OCI-LY7 (cell line): ENCODE data around the gene PPP1R9A. TPM values are rescaled to one million over a fixed set of nuclear protein-coding genes. Genes with fewer than 3 reads are reported as not detected.

ENCODE experiments used
- BruUV-seq: library from RNA; stranded (reverse); fragments of 400-500 nt; replicated peaks from 2 replicates; lab custom pipeline; 2021; lab: Mats Ljungman, UMichigan
- CTCF ChIA-PET: fragments of 300-600 bp; sonication (Branson Sonifier 250); formaldehyde crosslinking; loops from one replicate; lab custom pipeline; 2022; ENCODE audit warnings: antibody characterized with exemption; ENCODE audit not compliant: unreplicated experiment; lab: Charles Lee
- POLR2A ChIA-PET: fragments of 300-600 bp; sonication (Branson Sonifier 250); formaldehyde crosslinking; loops from one replicate; lab custom pipeline; 2022; ENCODE audit warnings: antibody characterized with exemption; lab: Charles Lee
- DNase-seq: peaks from one replicate; pipeline ENCODE4 v3.0.0-alpha.2; 2015; ENCODE audit warnings: low spot score
- H2AFZ ChIP-seq: fragments of 200-600 bp; sonication (generic), shearing (Covaris generic); 2 replicates; pipeline ENCODE4 v1.6.1; 2014; ENCODE audit warnings: mild to moderate bottlenecking, antibody characterized with exemption, low read length, moderate library complexity
- H3K27ac ChIP-seq: fragments of 200-600 bp; sonication (generic); 2 replicates; pipeline ENCODE4 v1.5.1; 2014; ENCODE audit warnings: mixed run types, low read depth, mild to moderate bottlenecking, moderate library complexity, low read length, inconsistent platforms; ENCODE audit not compliant: poor library complexity, severe bottlenecking
- H3K36me3 ChIP-seq: fragments of 200-600 bp; sonication (generic); 2 replicates; pipeline ENCODE4 v1.6.1; 2014; ENCODE audit warnings: mild to moderate bottlenecking, antibody characterized with exemption, low read length, moderate library complexity, mixed read lengths; ENCODE audit not compliant: insufficient read depth
- H3K4me1 ChIP-seq: fragments of 200-600 bp; sonication (generic); 2 replicates; pipeline ENCODE4 v1.5.1; 2014; ENCODE audit warnings: mild to moderate bottlenecking, low read length; ENCODE audit not compliant: insufficient read depth, poor library complexity, severe bottlenecking
- H3K4me2 ChIP-seq: fragments of 200-600 bp; sonication (generic); 2 replicates; pipeline ENCODE4 v1.6.1; 2014; ENCODE audit warnings: mild to moderate bottlenecking, low read length
- H3K4me3 ChIP-seq: fragments of 200-600 bp; sonication (generic); 2 replicates; pipeline ENCODE4 v1.5.1; 2014; ENCODE audit warnings: mild to moderate bottlenecking, low read depth, low read length; ENCODE audit not compliant: poor library complexity, severe bottlenecking
- H3K79me2 ChIP-seq: fragments of 200-600 bp; sonication (generic); 2 replicates; pipeline ENCODE4 v1.6.1; 2016; ENCODE audit warnings: low read depth, mild to moderate bottlenecking, low read length, moderate library complexity, mixed read lengths; ENCODE audit not compliant: insufficient read depth
- H3K9me2 ChIP-seq: fragments of 200-600 bp; sonication (generic); 2 replicates; pipeline ENCODE4 v1.6.1; 2016; ENCODE audit warnings: mild to moderate bottlenecking, low read length, mixed read lengths; ENCODE audit not compliant: insufficient read depth
- H3K9me3 ChIP-seq: fragments of 200-600 bp; sonication (generic); 2 replicates; pipeline ENCODE4 v1.6.1; 2014; ENCODE audit warnings: mild to moderate bottlenecking, mixed run types, low read length, mixed read lengths
- H4K20me1 ChIP-seq: fragments of 200-600 bp; sonication (generic); 2 replicates; pipeline ENCODE4 v1.6.1; 2014; ENCODE audit warnings: mild to moderate bottlenecking, antibody characterized with exemption, low read length, moderate library complexity, mixed read lengths; ENCODE audit not compliant: insufficient read depth
- CTCF ChIP-seq: fragments of 200-600 bp; sonication (generic); conservative IDR thresholded peaks from 2 replicates; pipeline ENCODE4 v1.5.1; 2014; ENCODE audit warnings: mild to moderate bottlenecking, antibody characterized with exemption, low read length, moderate library complexity, mixed read lengths
- EZH2phosphoT487 ChIP-seq: fragments of 200-600 bp; sonication (generic); IDR thresholded peaks from 2 replicates; pipeline ENCODE4 v1.6.1; 2018; ENCODE audit warnings: low read depth, borderline replicate concordance, mild to moderate bottlenecking, mixed run types, antibody characterized with exemption, low read length, moderate library complexity, mixed read lengths
- intact Hi-C: fragments of 100-400 bp; cut with micrococcal nuclease; formaldehyde crosslinking; loops from one replicate; pipeline ENCODE4 v1.10.0; 2022; ENCODE audit not compliant: unreplicated experiment
- total RNA-seq, 2 experiments: library from RNA; depleted of rRNA in 1 of 2; stranded (reverse); fragments of >200 nt in 1 of 2; shearing (Covaris generic) in 1 of 2; gene quantifications; 2 replicates each; pipeline ENCODE4 v1.2.3, GENCODE V29; 2014 to 2022

The PPP1R9A gene
- total RNA-seq, 2 experiments from 2014 or later, result not detected

- no TSS peak for BruUV-seq
Observed at GRCh38 chr7:95245828-95246500, 338.6 kb downstream of the PPP1R9A start.

GRCh38 chr7:95246831-95247370 lies 339.5 kb downstream of the PPP1R9A start:
- H3K36me3 ChIP-seq, result no peaks in the 10 kb centered on the region
- BruUV-seq, result no TSS peak
- peak; percentile 79 for TF ChIP-seq CTCF
- TF ChIP-seq EZH2phosphoT487, result no peak
- no peaks in the 10 kb centered on the region for H3K4me1 ChIP-seq
- no peaks in the 10 kb centered on the region for H4K20me1 ChIP-seq
- H3K9me3 ChIP-seq, result no peaks in the 10 kb centered on the region
- no peaks in the 10 kb centered on the region for H3K9me2 ChIP-seq
- no peak overlapping the region for H3K4me3 ChIP-seq
- DNase-seq, result peak; percentile 51
- H3K79me2 ChIP-seq, result no peaks in the 10 kb centered on the region
- ChIA-PET CTCF (no interaction called here), POLR2A (interaction anchor here (0.6 kb wide), 1 partner anchor 20 kb away, joined by 3 read pairs; no protein-coding TSS in a partner anchor)
- no peak overlapping the region for H3K27ac ChIP-seq
- intact Hi-C loops, result no loop called here
- H2AFZ ChIP-seq, result peak overlapping the region; percentile 46; the same call in 1 of the 2 replicates
- H3K4me2 ChIP-seq, result no peak overlapping the region

More at GRCh38 chr7:95245828-95246500, 338.6 kb downstream of the PPP1R9A start:
- H3K27ac ChIP-seq, result no peak overlapping the region
- H3K36me3 ChIP-seq, result no peaks in the 10 kb centered on the region
- no peak for DNase-seq
- no peak overlapping the region for H2AFZ ChIP-seq
- ChIA-PET POLR2A (no interaction called here), CTCF (no interaction called here)
- H3K4me1 ChIP-seq, result no peaks in the 10 kb centered on the region
- no peaks in the 10 kb centered on the region for H3K9me3 ChIP-seq
- intact Hi-C loops, result no loop called here
- H3K79me2 ChIP-seq, result no peaks in the 10 kb centered on the region
- H3K4me3 ChIP-seq, result no peak overlapping the region
- H4K20me1 ChIP-seq, result no peaks in the 10 kb centered on the region
- no peak overlapping the region for H3K4me2 ChIP-seq
- TF ChIP-seq CTCF (no peak), EZH2phosphoT487 (no peak)
- no peaks in the 10 kb centered on the region for H3K9me2 ChIP-seq

GRCh38 chr7:95250571-95250970 lies 343.2 kb downstream of the PPP1R9A start:
- Histone ChIP-seq H3K79me2 (no peaks in the 10 kb centered on the region), H3K4me2 (no peak overlapping the region), H4K20me1 (no peaks in the 10 kb centered on the region), H3K4me1 (no peaks in the 10 kb centered on the region), H3K9me3 (no peaks in the 10 kb centered on the region), H3K4me3 (no peak overlapping the region), H3K36me3 (no peaks in the 10 kb centered on the region), H3K27ac (no peak overlapping the region), H2AFZ (no peak overlapping the region), H3K9me2 (no peaks in the 10 kb centered on the region)
- no peak for TF ChIP-seq CTCF
- TF ChIP-seq EZH2phosphoT487, result no peak
- no TSS peak for BruUV-seq
- DNase-seq, result no peak
- ChIA-PET CTCF (no interaction called here), POLR2A (no interaction called here)
- intact Hi-C loops, result no loop called here
